Measurements from ENCODE around the gene IRF2BPL.

IRF2BPL gene

DNA sequence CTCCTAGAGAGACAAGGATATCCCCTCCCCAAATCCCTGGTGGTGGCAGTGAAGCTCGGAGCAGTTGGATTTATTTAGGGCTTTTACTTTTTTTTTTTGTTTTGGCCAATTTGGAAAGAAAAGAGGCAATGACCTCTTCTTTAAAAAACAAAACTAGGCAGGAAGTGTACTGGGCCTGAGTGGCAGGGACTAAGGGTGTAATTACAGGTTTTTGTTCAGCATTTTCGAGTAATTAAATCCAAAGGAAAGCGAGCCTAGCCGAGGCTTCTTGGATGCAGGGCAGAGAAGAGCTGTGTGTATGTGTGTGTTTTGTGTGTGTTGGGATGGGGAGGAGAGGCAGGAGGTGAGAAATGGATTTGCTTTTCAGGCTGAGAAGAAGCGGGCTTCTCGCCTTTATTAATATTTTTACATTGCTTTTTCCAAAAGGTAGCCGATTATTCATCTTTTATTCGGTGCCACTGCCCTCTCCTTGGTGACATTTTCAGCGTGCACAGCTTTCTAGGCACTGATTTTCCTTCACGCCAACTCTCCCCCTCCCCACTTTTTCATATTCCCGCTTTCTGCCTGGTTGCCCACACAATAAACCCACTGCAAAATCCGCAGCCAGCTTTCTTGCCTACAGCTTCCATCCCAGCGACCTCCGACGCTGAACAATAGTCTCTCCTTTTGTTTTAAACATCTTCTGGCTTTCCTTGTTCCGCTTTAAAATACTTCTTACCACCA, 8.9 kb upstream of the IRF2BPL start:
- H3K27ac ChIP-seq, result peak overlapping the region; percentile 99
- TF ChIP-seq ZFX (IDR thresholded peaks at IDR 0.05), result no peak
- TF ChIP-seq, protein P1, sequence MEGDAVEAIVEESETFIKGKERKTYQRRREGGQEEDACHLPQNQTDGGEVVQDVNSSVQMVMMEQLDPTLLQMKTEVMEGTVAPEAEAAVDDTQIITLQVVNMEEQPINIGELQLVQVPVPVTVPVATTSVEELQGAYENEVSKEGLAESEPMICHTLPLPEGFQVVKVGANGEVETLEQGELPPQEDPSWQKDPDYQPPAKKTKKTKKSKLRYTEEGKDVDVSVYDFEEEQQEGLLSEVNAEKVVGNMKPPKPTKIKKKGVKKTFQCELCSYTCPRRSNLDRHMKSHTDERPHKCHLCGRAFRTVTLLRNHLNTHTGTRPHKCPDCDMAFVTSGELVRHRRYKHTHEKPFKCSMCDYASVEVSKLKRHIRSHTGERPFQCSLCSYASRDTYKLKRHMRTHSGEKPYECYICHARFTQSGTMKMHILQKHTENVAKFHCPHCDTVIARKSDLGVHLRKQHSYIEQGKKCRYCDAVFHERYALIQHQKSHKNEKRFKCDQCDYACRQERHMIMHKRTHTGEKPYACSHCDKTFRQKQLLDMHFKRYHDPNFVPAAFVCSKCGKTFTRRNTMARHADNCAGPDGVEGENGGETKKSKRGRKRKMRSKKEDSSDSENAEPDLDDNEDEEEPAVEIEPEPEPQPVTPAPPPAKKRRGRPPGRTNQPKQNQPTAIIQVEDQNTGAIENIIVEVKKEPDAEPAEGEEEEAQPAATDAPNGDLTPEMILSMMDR (conservative IDR thresholded peaks at IDR 0.05), result no peak

DNA sequence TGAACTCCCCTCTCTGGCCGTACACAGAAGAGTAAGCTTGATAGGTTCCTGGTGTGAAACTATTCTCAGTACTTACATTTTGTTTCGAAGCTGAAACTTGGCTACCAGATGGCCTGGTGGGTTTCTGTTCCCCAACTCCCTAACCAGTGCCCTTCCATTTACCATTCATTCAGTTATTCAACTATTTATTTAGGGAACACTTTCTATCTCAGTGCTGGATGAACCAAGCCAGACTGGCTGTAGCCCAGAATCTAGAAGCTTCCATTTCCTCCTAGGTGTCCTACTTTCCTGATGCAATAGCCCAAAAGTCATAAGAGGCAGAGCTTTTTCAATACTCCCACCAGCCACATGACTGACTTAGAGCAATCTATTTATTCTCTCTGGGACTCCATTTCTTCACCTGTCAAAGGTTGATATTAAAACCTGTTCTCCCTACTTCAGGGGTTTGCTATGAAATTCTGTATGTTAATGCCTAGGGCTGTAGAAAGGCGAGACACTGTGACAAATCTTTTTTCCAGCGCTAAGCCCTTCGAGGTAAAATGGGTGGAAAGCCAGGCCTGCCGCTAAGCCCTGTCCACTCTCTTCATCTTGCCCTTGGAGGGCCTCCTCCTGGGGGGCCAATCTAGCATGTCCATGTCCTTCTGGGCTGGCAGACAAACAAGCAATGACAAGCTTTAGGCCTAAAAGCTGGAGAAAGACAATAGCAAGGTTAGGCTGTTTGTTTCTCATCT, 8.1 kb upstream of the IRF2BPL start:
- TF ChIP-seq, protein P1 (conservative IDR thresholded peaks at IDR 0.05), result no peak
- no peak for TF ChIP-seq ZFX (IDR thresholded peaks at IDR 0.05)
- peak overlapping the region; percentile 99 for H3K27ac ChIP-seq

DNA sequence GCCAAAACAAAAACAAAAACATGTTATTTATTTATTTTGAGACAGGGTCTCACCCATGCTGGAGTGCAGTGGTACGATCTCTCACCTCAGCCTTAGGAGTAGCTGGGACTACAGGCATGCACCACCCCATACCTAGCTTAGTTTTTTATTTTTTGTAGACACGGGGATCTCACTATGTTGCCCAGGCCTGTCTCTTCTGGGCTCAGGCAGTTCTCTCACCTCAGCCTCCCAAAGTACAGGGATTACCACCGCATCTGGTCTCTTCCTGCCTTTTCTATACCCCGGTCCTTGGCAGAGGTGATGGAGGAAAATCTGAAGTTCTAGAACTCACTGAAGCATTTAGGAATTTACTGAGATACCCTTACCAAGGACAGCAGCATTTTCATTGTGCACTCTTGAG, 6.8 kb upstream of the IRF2BPL start:
- TF ChIP-seq, protein P1 (conservative IDR thresholded peaks at IDR 0.05), result no peak
- TF ChIP-seq ZFX (IDR thresholded peaks at IDR 0.05), result no peak
- peak overlapping the region; percentile 99 for H3K27ac ChIP-seq

DNA sequence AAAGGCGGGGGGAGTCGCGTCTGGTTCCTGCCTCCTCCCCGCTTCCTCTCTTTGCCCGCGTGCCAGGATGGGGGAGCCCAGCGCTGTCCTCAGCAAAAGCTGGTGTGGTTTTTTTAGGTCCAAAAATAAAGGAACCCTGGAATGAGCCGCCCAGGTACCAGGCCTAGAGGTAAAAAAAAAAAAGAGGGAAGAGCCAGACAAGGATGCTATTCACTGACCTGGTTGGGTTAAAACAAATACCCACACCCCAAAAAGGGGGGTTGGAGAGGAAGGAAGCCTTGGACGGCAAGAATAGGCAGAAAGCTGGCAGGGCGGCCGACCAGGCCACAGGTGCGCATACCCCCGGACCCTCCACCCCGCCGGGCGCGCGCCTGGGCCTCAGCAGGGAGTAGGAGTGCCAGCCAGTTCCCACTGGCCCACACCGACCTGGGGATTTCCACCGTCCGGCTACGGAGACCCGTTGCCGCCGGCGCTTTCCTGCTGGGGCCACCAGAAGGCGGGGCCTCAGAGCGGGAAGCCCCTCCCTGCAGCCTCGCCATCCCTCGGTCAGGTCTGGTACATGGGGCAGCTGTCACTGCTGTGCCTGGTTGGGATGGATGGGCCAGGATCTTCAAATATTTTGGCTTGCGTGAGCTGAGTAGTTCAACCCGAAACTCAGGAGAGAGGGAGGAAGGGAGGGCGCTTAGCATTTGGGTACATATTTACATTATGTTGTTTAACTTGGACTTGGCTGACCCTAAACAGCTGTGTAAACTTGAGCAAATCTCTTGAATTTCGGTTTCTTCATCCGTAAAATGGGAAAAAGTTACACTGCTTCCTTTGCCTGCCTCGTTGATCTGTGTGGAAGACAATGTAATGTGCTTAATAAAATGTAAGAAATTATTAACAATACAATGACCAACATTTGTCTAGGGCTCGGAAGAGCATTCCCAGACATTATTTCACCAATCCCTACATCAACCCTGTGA, 5.4 kb upstream of the IRF2BPL start:
- TF ChIP-seq ZFX (IDR thresholded peaks at IDR 0.05), result 0 out of 2 replicates have a peak, but pooled peaks have one; percentile 19
- TF ChIP-seq, protein P1 (conservative IDR thresholded peaks at IDR 0.05), result no peak
- peak overlapping the region; percentile 99 for H3K27ac ChIP-seq

DNA sequence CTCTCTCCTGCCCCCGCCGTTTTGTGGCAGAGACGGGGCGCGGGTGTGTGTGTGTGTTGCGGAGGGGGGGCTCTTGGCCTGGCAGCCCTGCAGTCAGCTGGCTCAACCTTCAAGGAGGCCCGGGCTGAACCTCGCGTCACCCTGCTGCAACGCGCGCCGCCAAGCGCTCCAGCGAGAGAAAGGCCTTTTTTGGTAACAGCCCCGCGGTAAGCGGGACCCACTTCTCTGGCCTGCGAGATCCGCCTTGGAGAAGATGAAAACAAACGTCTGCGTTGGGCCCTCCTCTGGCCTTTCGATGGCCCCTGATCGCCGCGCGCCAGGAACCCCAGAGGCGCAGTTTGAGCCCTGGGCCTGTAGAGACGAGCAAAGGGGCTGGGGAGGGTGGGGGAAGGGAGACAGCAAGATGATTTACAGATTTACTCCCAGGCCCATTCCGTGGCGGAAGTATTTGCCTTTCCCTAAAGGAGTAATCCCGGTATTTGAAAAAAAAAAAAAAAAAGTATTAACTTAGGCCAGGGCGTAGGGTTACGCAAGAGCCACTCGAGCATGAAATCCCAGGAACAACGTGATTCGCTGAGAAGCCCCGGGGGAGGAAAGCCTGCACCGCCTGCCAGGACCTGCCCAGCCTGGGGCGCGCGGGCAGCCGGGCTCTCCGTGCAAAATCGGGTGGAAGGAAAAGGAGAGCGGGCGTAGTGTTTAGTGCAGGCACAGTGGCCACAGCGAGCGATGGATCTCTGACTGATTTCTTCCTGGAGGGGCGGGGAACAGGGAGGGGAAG, 4.5 kb upstream of the IRF2BPL start:
- H3K27ac ChIP-seq, result peak overlapping the region; percentile 99
- TF ChIP-seq ZFX (IDR thresholded peaks at IDR 0.05), result peak; percentile 86
- TF ChIP-seq, protein P1 (conservative IDR thresholded peaks at IDR 0.05), result peak; percentile 33

DNA sequence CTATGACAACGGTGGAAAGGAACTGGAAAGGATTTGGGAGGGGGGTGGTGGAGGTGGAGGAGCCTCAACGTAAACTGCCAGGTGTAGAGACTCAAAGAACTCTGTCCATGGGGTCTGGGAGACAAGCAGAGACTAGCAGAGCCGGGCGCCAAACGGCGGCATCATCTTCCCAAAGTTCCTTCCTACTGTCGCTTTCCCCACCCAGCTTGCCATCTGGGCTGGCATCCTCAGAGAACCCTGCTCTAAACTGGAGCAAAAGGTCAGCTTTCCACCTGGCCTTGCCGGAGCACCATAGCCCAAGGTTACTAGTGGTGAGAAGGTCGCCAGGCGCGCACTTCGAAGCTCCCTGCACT, 4.0 kb upstream of the IRF2BPL start:
- TF ChIP-seq, protein P1 (conservative IDR thresholded peaks at IDR 0.05), result no peak
- no peak for TF ChIP-seq ZFX (IDR thresholded peaks at IDR 0.05)
- peak overlapping the region; percentile 99 for H3K27ac ChIP-seq

All from C4-2B (cell line).